ENCODE results near the gene GTF3C1.

Gene GTF3C1

GRCh38 chr16:27417047-27417671, 132.6 kb downstream of the GTF3C1 start:
- DNase-seq, result no peak

GRCh38 chr16:27414788-27415431, 134.8 kb downstream of the GTF3C1 start:
- no peak for DNase-seq

GRCh38 chr16:27413956-27414355, 135.8 kb downstream of the GTF3C1 start:
- DNase-seq, result no peak

- DNase-seq, result no peak
Observed at GRCh38 chr16:27410761-27411160, 139.0 kb downstream of the GTF3C1 start.
